Fibroblast of peridontal ligament (primary cell): ENCODE results near the gene BABAM2.
A peak's percentile ranks its signal among the peaks of the same experiment; 100 is the strongest.
"Not testable (repeated sequence)": the region's sequence is repeated elsewhere in the genome, so short reads cannot be mapped to it uniquely, and the experiment has no call there.

Source experiments
- DNase-seq: peaks from one replicate; pipeline ENCODE4 v3.0.0-alpha.2; 2010; ENCODE audit errors: extremely low read depth

Gene BABAM2

DNA sequence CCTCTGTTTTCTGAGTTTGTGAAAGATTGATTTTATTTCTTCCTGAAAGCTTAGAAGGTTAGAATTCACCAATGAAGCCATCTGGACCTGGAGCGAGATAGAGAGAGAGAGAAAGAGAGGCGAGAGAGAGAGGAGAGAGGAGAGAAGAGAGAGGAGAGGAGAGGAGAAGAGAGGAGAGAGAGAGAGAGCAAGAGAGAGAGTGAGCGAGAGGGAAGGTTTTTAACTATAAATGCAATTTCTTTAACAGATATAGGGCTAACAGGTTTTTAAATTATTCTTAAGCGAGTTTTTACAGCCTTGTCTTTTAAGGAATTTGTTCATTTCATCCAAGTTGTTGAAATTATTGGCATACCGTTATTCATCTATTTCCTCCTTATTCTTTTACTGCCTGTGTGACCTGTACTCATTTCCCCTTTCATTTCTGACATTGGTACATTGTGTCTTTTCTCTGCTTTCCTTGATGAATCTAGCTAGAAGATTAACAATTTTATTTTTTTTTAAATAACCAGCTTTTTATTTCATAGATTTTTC lies 56.1 kb downstream of the BABAM2 start:
- DNase-seq = peak; percentile 44

DNA sequence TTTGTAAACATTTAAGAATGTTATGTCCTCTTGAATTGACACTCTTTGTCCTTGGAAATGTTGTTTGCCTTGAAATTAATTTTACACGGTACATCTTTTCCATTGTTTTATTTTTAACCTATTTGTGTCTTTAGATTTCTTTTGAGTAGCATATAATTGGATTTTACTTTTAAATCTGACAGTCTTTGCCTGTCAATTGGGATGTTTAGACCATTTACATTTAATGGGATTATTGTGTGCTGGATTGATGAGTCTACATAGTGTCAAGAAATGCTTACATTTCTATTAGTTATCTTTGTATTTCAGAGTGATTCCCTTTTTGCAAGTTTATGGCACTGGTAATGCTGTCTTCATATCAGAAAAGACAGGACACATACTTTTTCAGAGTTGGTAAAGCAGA lies 61.5 kb downstream of the BABAM2 start:
- DNase-seq = no peak

DNA sequence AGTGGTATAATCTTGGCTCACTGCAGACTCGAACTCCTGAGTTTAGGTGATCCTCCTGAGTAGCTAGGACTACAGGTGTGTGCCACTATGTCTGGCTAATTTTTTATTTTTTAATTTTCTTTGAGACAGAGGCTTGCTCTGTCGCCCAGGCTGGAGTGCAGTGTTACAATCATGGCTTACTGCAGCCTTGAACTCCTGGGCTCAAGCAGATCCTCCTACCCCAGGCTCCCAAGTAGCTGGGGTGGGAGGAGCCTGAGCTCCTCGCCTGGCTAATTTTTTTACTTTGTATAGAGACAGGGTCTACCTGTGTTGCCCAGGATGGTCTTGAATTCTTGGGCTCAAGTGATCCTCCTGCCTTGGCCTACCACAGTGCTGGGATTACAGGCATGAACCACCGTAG lies 62.5 kb downstream of the BABAM2 start:
- DNase-seq = no peak

DNA sequence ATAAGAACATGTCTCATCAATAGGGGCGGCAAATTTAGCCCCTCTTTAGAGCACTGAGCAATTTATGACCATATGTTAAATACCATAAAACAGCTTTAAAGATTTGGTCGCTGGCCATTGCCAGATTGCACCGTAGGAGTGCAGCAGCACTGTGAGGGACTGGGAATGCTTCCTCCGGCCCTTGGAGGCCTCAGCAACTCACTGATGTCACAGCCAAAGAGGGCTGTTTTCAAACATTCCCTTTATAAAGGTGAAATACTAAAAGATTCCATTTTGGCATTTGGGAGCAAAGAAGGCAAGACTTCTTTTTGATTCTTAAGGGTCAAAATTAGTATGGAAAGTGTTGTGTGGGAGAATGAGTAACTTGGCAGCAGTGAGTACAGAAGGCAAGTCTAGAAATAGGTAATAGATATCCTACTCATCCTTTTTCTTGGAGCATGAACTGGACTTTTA lies 63.7 kb downstream of the BABAM2 start:
- DNase-seq = no peak

DNA sequence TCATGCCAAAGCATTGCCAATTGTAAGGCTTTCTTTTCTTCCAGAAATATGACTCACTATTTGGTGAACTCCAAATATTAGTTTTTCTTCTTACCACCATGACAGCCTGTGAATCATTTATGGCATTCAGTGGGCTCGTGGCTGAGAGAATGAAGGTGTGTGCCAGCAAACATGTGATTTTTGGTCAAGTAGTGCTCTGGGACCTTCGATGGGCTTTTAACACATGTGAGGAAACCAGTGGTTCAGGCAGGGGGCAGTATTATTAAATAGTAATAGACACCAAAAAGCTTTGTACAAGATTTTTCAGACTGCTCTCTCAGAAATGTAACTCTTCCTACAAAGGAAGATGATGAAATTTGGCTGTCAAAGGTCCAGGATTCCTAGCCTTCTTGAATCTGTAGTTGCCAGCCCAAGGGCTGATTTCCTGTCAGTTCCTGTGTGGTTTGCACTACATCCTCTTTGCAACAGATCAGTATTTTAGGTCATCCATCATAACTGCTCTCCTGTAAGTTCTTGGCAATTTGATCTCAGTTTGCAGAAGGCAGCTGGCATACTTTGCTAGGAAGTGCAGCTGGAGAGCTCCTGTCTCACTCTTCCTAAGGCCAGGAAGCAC lies 64.3 kb downstream of the BABAM2 start:
- DNase-seq = peak; percentile 99

DNA sequence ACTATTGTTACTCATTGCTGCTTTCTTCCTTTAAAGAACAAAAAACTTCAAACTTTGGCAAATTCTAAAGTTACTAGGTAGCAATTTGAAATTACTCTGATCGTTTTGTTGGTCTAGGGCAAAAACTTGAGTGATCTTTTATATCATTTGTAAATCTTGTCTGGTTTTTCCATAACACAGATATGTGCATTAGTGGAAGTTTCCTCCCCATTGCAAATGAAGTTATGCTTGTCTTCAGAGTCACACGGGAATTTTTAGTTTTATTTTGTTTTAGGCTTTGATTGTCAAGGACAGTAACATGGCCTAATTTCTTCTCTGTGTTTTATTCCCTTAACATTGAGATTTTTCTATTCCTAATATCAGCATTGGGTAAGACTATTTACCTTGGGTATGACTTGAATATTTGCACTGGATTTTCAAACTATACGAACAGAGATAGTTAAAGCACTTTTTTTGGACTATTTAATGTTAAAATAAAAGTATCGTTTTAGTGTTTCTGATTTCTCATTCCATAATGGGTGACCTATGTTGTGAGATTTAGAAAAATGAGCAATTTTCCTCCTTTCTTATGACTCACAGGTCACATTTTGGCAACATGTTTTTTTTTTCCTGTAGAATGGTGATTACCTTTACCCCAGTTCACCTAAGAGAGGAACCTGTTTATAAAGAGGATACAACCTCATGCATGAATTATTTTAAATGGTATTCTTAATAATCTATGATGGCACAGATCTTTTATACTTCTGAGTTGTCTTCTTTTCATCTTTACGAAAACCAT lies 65.0 kb downstream of the BABAM2 start:
- DNase-seq = no peak

DNA sequence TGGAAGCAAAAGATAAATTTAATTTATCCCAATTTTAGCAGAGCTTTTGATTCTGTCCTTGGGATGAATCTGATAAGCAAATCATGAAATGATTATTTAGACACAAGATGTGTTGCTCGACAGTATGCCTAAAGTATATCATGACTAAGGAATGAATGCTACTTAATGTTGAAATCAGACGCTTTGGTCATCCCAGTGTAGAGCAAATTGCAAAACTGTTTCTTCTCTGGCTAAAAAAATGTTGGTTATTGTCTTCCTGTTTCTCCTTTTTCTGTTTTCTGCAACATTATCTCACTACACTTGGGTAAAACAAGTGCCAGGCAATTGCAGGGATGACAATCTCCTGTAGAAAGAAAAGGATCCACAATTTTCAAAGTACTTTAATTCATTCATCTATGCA lies 66.4 kb downstream of the BABAM2 start:
- DNase-seq = peak; percentile 89

DNA sequence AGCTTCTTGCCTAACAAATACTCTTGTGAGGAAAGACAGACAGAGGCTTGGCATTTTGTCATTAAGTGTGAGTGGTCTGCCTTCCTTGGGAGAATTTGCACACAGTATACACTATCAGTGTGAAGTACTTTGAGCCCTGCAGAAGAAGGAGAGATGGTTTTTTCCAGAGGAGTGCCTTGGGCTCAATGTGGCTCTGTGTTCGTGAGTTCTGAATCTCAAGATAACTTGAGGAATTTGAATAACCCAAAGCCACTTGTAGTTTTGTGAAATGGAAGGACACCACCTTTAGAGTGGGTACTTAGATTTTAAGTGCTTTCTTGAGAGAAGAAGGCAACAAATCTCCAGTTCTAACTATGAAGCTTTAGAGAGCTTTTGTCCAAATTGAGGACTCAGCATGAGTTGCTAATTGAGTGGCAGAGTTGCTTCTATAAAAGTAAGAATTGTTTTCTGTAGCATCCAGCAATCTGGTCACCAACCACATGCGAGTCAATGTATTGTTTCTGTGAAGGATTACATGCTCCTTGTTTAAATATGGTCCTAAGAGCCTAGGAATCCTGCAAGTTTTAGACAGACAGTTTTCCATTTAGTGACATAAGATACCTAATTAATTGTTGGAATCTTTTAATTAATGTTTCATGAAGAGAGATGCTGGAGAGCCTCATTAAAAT lies 68.3 kb downstream of the BABAM2 start:
- peak; percentile 47 for DNase-seq

DNA sequence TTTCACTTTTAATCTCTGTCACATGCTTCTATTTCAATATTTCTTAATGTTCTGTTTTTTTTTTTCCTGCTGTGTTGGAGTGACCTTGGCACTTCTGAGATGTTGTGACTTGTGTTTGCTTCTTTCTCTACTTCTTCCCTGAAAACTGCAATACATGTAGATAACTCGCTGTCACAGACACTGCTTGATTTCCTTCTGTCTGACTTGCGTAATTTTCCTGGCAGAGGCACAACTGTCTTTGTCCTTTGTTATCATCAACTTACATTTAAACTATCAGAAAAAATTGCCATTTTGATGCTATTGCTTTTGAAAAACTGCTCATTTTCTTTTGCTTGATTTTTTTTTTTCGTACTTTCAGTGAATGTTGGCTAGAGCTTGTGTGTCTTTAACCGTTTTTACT lies 69.0 kb downstream of the BABAM2 start:
- DNase-seq = peak; percentile 76

DNA sequence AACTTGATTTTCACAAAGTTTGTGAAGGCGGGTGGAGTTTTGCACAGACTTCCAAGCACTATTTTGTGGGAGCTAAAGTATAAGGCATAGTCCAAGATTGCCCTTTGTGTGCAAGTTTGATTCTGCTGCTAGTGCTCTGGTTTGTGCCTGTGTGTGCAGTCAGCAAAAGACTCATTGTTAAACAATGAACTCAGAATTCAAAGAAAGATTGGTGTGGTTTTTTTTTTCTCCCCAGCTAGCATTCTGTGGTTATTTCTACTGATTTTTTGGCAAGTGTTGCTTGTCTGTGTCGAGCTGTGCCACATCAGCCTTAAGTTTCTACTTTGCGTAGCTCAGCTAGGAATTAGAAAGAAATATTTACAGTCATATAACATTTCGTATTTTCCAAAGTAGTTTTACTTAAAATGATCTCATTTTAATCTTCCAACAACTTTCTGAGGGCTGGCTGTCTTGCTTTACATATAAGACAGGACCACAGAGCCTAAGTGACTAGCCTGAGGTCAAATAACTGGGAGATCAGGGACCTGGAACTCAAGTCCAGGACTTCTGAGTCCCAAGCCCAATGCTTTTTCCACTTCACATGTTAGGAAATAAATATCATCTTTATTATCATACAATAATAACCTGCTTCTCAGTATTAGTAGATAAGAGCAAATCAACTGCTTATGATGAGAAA lies 69.8 kb downstream of the BABAM2 start:
- peak; percentile 99 for DNase-seq

DNA sequence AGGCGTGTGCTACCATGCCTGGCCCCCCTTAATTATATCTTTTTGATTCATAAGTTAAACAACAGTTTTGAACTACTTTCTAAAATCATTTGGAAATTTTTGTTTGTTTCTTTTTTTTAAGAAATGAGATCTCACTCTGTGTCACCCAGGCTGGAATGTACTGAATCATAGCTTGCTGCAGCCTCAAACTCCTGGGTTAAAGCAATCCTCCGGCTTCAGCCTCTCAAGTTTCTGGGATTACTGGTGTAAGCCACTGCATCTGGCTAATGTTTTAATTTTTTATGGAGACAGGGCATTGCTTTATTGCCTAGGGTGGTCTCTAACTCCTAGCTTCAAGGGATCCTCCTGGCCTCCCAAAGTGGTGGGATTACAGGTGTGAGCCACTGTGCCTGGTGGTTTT lies 71.5 kb downstream of the BABAM2 start:
- peak; percentile 65 for DNase-seq

DNA sequence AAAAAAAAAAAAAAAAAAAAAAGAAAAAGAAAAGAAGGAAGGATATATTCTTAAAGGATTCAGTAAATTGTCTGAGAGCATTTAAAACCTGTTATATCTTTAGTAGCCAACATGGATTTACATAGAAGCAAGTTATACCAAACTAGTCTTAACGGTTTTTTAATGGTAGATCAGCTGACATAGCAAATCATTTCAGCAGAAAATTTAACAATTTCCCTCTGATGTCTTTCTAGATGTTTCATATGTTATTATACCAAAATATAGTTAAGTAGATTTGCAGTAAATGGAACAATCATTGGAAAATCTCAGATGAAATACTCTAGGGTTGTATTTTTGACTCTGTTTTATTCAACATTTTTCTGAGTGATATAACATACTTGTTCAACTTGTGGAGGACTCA lies 72.9 kb downstream of the BABAM2 start:
- no peak for DNase-seq

DNA sequence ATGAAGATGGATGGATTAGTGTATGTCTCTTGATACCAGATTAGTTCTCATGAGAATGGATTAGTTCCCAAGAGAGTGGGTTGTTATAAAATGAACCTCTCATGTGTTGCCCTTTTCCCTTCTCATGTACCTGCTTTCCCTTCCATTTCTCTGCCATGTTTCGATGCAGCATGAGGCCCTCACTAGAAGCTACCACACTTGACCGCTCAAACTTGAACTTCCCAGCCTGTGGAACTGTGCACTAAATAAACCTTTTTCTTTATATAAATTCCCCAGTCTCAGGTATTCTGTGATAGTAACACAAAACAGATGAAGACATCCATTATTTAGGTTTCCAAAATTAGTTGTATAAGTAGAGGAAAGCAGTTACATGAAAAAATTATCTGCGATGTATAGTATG lies 73.5 kb downstream of the BABAM2 start:
- no peak for DNase-seq

DNA sequence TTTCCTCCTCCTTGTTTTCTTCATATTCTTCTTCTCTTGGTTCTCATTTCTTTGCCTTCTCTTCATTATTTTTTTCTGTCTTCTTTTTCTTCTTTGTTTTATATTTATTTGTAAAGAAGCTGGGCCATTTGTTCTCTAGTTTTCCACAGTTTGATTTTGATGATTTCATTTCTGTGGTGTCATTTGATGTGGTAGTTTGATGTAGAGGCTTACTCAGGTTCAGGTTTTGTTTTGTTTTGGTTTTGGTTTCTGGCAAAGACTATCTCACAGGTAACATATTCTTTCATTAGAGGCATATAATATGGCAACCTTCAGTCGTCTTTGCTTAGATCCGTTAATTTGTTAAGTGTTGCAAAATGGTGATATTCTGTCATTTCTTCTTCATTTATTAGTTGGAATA lies 75.3 kb downstream of the BABAM2 start:
- no peak for DNase-seq

DNA sequence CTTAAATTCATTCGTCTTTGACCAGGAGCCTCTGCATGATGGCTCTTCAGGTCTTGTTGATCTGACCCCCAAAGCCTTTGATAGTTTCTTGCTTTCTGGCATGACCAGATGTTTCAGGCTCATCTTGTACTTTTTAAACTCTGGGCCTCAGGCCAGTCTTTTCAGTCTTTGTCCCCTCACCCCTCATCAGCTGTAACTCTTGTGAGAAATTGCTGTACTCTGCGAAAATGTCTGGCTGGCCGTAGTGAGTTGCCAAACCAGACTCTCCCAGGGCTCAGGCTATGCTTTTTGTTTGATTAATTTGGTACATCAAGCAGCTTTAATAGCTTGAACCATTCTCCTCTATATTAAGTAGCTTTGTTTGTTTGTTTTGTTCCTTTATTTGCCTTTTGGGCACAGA lies 75.9 kb downstream of the BABAM2 start:
- DNase-seq = peak; percentile 89

DNA sequence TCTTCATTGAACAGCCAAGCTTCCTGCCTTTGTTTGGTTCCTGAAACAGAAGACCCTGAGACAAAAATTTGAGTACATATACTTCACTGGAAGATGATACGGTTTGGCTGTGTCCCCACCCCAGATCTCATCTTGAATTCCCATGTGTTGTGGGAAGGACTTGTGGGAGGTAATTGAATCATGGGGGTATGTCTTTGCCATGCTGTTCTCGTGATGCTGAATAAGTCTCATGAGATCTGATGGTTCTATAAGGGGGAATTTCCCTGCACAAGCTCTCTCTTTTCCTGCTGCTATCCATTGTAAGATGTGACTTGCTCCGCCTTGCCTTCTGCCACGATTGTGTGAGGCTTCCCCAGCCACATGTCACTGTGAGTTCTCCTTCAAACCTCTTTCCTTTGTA lies 76.5 kb downstream of the BABAM2 start:
- peak; percentile 48 for DNase-seq

DNA sequence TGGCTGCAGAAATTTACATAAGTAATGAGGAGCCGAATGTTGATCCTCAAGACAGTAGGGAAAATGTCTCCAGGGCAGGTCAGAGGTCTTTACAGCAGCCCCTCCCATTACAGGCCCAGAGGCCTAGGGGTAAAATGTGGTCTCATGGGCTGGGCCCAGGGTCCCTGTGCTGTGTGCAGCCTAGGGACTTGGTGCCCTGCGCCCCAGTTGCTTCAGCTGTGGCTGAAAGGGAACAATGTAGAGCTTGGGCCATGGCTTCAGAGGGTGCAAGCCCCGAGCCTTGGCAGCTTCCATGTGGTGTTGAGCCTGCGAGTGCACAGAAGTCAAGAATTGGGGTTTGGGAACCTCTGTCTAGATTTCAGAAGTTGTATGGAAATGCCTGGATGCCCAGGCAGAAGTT lies 77.5 kb downstream of the BABAM2 start:
- DNase-seq = not testable (repeated sequence)

DNA sequence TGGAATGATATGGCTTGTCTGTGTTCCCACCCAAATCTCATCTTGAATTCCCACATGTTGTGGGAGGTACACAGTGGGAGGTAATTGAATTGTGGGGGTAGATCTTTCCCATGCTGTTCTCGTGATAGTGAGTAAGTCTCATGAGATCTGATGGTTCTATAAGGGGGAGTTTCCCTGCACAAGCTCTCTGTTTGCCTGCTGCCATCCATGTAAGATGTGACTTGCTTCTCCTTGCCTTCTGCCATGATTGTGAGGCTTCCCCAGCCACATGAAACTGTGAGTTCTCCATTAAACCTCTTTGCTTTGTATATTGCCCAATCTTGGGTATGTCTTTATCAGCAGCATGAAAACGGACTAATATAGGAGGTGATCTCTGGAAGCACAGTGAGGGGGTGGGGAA lies 78.4 kb downstream of the BABAM2 start:
- DNase-seq = not testable (repeated sequence)

DNA sequence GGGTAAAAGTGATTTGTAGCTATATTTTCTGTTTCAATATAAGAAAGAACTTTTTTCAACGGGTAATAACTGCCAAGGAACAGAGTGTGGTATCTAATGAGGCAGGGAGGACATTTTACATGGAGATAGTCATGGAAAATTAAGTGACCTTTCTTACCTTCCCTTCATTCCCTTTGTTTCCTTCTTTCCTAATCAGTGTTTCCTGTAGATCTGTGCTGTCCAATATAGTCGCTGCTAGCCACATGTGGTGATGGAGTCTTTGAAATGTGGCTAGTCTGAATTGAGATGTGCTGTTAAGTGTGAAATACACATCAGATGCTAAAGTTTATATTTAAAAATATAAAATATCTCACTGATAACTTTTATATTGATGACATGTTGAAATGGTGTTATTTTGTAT lies 81.8 kb downstream of the BABAM2 start:
- DNase-seq = no peak

DNA sequence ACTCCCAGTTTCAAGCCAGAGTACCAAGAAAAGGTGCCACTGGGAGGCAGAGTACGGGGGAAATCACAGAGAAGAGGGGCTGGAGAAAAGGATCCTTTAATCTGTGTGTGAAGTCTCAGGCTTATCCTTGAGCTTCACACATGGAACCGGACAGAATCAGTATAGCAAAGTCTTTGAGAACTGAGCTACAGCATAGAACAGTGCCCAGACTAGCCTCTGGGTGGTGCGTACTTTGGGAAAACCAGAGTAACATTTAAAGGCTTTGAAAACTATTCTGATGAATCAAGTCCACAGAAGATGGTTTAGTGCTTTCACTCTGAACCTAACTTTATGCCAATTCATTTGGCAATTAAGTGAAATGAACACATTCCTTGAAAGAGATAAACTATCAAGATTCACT lies 83.1 kb downstream of the BABAM2 start:
- DNase-seq = peak; percentile 70

DNA sequence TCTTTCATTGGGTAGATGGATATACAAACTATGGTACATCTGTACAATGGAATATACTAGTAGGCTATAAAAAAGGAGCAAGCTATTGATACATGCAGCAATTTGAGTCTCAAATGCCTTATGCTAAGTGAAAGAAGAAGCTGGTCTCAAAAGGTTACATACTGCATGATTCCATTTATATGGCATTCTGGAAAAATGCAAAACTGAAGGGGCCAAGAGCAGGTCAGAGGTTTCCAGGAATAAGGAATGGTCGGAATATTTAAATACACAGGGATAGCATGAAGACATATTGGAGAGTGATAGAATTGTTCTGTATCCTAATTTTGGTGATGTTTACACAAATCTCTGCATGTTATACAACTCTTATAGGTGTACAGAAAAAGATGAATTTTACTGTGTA lies 85.8 kb downstream of the BABAM2 start:
- no peak for DNase-seq

DNA sequence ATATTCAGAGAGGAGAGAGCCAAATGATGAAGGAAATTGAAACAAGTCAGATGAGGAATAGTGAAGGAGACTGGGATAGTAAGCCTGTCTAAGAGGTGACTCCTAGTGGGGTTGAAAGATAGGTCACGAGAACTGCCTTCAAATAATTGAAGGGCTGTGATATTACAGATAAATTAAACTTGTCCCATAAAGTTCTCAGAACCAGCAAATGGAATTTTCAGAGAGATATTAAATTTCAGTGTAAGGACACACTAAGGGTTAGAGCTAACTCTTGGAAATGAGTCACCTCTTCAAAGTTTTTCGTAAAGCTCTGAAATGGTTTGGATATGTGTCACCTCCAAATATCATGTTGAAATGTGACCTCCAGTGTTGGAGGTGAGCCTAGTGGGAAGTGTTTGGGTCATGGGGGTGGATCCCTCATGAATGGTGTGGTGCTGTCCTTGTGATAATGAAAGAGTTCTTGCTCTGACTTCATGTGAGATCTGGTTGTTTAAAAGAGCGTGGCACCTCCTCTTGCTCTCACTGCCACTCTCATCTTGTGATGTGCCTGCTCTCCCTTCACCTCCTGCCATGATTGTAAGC lies 87.3 kb downstream of the BABAM2 start:
- DNase-seq = peak; percentile 95
